Activated T-helper 2 cell treated with anti-CD3 and anti-CD28 coated beads, Interferon-gamma antibody, Interleukin-2, Interleukin-4, amounts not matched to agents 10 μg/mL and 5 μg/mL and 100 μg/mL, durations not matched to agents 14 hours and 24 hours and 36 hours (primary cell): Measurements from ENCODE around the gene CDKN2B-AS1. TPM values are rescaled to one million over a fixed set of nuclear protein-coding genes. Genes with fewer than 3 reads are reported as not detected.

ENCODE experiments used
- DNase-seq: peaks from one replicate; pipeline ENCODE4 v3.0.0; 2021; ENCODE audit warnings: low spot score
- H3K27ac Mint-ChIP-seq: one replicate; pipeline ENCODE4 v1.8.0; 2021; ENCODE audit warnings: mixed read lengths
- H3K27me3 Mint-ChIP-seq: one replicate; pipeline ENCODE4 v1.8.0; 2021; ENCODE audit warnings: low read depth, mixed read lengths
- H3K36me3 Mint-ChIP-seq: one replicate; pipeline ENCODE4 v1.8.0; 2021; ENCODE audit warnings: low read depth, mixed read lengths
- H3K4me1 Mint-ChIP-seq: one replicate; pipeline ENCODE4 v1.8.0; 2021; ENCODE audit warnings: low read depth, mixed read lengths
- H3K4me3 Mint-ChIP-seq: one replicate; pipeline ENCODE4 v1.8.0; 2021; ENCODE audit warnings: low read depth, mild to moderate bottlenecking, moderate library complexity, mixed read lengths
- H3K9me3 Mint-ChIP-seq: one replicate; pipeline ENCODE4 v1.8.0; 2021; ENCODE audit warnings: mixed read lengths
- intact Hi-C: fragments of 100-400 bp; cut with micrococcal nuclease; formaldehyde crosslinking; loops from one replicate; pipeline ENCODE4 v1.15.1; 2023
- total RNA-seq: library from RNA; stranded (reverse); gene quantifications from 2 replicates; pipeline ENCODE4 v1.2.3, GENCODE V29; 2022

CDKN2B-AS1 gene
- total RNA-seq, 1 donor from 2014 or later, result 0.82 TPM

DNA sequence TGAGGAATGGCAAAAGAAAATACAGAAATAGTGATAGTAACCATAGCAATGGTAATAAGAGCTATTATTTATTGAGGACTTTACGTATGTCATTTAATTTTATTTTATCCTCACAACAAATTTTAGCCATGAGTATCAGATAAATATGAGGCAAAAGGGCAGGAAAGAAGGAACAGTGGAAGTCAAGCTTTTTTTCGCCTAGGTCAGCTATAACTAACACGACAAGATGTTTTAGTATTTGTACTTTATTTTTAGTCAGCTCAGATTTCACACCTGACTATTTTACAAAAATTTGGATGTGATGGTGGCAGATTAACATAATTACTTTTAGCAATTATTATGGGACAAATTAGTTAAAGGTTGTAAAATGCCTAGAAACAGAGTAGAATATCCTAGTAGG, 49.3 kb downstream of the CDKN2B-AS1 start:
- Mint-ChIP-seq H3K4me1 (peaks cover 35% of the 10 kb centered on the region), H3K9me3 (no peaks in the 10 kb centered on the region), H3K4me3 (no peak overlapping the region), H3K27me3 (peaks cover 53% of the 10 kb centered on the region), H3K27ac (no peak overlapping the region), H3K36me3 (no peaks in the 10 kb centered on the region)
- intact Hi-C loops, result no loop called here
- no peak for DNase-seq

DNA sequence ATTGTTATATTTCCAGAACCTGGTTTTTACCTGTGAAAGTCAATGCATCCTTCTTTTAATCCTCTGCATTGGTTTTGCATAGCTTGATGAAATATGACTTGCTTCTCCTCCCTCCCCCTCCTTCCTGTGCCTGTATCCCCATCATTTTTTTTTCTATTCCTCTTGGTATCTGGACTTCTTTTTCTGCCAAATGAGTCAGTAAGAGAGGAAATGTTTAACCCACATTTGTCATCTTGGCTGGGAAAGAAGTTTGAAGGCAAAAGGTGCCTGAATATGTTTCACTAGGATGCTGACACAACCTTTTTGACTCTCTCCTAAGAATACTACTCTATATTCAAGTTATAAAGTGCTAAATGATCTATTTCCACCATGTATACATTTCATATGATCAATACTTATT, 50.0 kb downstream of the CDKN2B-AS1 start:
- H3K4me1 Mint-ChIP-seq, result peaks cover 38% of the 10 kb centered on the region
- intact Hi-C loops, result no loop called here
- H3K4me3 Mint-ChIP-seq, result no peak overlapping the region
- H3K36me3 Mint-ChIP-seq, result no peaks in the 10 kb centered on the region
- H3K9me3 Mint-ChIP-seq, result no peaks in the 10 kb centered on the region
- peaks cover 52% of the 10 kb centered on the region for H3K27me3 Mint-ChIP-seq
- H3K27ac Mint-ChIP-seq, result no peak overlapping the region
- DNase-seq, result no peak

DNA sequence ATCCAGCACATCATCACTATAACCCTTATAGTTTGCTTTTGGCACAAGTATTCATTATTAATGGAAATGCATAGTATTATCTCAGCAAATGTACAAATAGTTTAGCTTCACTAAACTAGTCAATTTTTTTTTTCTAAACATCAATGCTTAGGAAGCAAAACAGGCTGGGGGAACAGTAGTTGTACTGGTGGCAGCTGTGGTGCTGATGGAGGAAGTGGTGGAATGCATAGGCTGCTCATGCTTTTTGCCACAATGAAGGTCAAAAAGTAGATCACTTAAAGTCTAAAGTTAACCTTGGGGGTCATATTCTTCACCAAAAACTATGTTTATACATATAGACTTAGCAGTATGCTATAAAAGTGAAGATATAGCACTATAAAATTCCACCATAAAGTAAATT, 50.8 kb downstream of the CDKN2B-AS1 start:
- no peaks in the 10 kb centered on the region for H3K9me3 Mint-ChIP-seq

DNA sequence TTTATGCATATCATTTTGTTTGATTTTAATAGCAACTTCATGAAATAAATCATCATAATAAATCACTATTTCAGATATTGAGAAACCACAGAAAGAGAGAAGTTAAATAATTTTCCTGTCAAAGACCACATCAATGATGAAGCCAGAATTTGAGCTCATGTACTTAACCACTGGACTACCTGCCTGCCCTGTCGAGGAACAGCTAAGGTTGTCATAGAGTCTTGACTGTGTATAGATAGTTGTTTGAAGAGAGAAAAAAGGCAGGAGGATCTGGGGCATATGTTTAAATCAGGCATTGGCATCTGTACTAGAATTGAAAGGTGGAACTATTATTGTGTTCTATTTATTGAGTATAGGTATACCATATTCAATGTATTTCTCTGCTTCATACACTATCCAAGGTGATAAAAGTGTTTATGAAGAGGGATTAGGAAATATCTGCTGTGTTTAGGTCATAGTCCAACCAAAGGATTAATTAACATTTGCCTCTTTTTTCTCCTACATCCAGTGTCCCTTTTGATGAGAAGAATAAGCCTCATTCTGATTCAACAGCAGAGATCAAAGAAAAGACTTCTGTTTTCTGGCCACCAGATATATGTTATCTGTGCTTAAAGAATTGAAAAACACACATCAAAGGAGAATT, 51.8 kb downstream of the CDKN2B-AS1 start:
- no peak overlapping the region for H3K27ac Mint-ChIP-seq
- no peaks in the 10 kb centered on the region for H3K36me3 Mint-ChIP-seq
- H3K4me1 Mint-ChIP-seq, result peaks cover 35% of the 10 kb centered on the region
- intact Hi-C loops, result no loop called here
- H3K4me3 Mint-ChIP-seq, result no peak overlapping the region
- peaks cover 43% of the 10 kb centered on the region for H3K27me3 Mint-ChIP-seq
- H3K9me3 Mint-ChIP-seq, result no peaks in the 10 kb centered on the region
- DNase-seq, result no peak

More for the DNA sequence above, 50.8 kb downstream of the CDKN2B-AS1 start:
- Mint-ChIP-seq H3K4me3 (no peak overlapping the region), H3K4me1 (peaks cover 37% of the 10 kb centered on the region), H3K27me3 (peaks cover 45% of the 10 kb centered on the region), H3K36me3 (no peaks in the 10 kb centered on the region), H3K27ac (no peak overlapping the region)
- intact Hi-C loops, result no loop called here
- DNase-seq, result no peak

DNA sequence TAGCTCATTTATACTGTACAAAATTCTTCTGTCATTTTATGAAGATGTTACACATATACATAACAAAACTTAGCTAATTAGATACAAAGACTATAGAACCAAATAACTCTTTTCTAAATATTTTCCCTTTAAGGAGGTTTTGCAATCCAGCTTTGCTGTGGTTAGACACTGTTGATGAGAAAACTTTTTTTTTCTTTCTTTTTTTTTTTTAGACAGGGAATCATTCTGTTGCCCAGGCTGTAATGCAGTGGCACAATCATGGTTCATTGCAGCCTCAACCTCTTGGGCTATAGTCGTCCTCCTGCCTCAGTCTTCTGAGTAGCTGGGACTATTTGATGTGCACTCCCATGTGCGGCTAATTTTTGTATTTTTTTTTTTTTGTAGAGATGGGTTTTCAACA, 53.0 kb downstream of the CDKN2B-AS1 start:
- no peak overlapping the region for H3K4me3 Mint-ChIP-seq
- intact Hi-C loops, result no loop called here
- H3K4me1 Mint-ChIP-seq, result peaks cover 41% of the 10 kb centered on the region
- no peaks in the 10 kb centered on the region for H3K9me3 Mint-ChIP-seq
- H3K27ac Mint-ChIP-seq, result no peak overlapping the region
- no peak for DNase-seq
- H3K27me3 Mint-ChIP-seq, result peaks cover 36% of the 10 kb centered on the region
- no peaks in the 10 kb centered on the region for H3K36me3 Mint-ChIP-seq

DNA sequence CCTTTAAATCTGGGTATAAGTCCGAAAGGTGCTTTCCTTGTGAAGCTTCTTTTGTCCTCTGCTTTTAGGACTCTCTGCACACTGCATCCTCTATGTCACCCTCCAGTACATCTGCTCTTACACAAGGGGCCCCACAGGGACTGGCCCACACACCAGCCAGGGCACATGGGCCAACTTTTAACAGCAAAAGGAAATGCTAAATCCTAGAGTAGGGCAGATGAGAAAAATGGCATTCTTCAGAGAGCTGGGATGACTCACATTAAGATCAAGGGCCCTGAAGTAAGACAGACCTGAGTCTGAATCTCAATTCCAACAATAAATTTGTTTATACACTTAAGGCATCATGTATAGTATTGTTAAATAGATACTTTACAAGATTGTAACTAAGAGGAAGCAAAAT, 54.8 kb downstream of the CDKN2B-AS1 start:
- Mint-ChIP-seq H3K9me3 (no peaks in the 10 kb centered on the region), H3K4me1 (peaks cover 50% of the 10 kb centered on the region), H3K36me3 (no peaks in the 10 kb centered on the region), H3K4me3 (no peak overlapping the region), H3K27ac (no peak overlapping the region), H3K27me3 (peaks cover 29% of the 10 kb centered on the region)
- intact Hi-C loops, result no loop called here
- no peak for DNase-seq

DNA sequence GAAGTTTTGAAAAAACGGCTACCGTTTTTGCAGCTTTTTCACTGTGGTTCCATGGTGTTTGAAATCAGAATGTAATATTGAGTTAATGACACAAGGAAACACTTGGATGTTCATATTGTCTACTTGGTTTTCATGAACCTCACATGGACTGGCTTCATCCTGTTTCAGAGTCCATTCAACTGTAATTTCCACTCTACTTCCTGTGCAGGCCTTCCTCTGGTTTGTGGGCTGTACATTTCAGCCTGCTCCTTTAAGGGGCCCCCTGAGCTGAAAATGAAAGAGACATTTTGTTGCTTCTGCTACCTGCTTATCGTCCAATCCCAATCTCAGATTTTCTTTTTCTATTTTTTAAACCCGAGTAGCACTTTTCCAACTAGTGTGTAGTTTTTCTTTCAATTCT, 56.3 kb downstream of the CDKN2B-AS1 start:
- Mint-ChIP-seq H3K9me3 (no peaks in the 10 kb centered on the region), H3K27ac (no peak overlapping the region), H3K36me3 (no peaks in the 10 kb centered on the region), H3K4me1 (peaks cover 41% of the 10 kb centered on the region), H3K4me3 (peak overlapping the region; percentile 4), H3K27me3 (peaks cover 29% of the 10 kb centered on the region)
- intact Hi-C loops, result no loop called here
- no peak for DNase-seq

DNA sequence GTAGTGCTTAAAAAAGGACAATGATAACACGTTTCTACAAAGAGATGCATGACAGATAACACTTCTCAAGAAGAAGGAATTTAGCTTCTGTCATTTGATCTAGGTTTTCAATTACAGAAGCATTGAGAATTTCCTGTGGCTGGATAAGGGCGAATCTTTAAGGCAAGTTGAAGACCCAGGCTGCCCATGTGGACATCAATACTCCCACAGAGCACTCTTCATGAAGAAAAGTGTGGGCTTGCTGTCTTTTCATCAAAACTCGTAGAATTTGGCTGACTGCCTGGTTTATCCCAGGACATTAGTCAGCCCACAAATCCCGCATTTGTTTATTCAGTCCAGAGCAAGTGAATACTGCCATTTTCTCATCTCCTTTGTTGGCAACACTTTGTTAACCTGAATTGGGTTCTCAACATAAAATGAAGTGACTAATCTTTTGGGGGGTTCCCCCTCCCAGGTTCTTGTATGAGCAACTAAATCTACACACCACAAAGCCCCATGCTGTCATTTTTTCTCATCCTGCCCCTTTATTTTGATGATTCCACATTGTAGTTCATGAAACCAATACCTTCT, 57.9 kb downstream of the CDKN2B-AS1 start:
- H3K36me3 Mint-ChIP-seq, result peaks cover 4% of the 10 kb centered on the region
- intact Hi-C loops, result loop anchor here (1.0 to 2.0 kb wide), 8 partner anchors 11 to 96 kb away; no protein-coding TSS in a partner anchor
- no peak overlapping the region for H3K4me3 Mint-ChIP-seq
- H3K27ac Mint-ChIP-seq, result peak overlapping the region; percentile 20
- H3K9me3 Mint-ChIP-seq, result no peaks in the 10 kb centered on the region
- peaks cover 22% of the 10 kb centered on the region for H3K27me3 Mint-ChIP-seq
- H3K4me1 Mint-ChIP-seq, result peaks cover 39% of the 10 kb centered on the region
- no peak for DNase-seq

DNA sequence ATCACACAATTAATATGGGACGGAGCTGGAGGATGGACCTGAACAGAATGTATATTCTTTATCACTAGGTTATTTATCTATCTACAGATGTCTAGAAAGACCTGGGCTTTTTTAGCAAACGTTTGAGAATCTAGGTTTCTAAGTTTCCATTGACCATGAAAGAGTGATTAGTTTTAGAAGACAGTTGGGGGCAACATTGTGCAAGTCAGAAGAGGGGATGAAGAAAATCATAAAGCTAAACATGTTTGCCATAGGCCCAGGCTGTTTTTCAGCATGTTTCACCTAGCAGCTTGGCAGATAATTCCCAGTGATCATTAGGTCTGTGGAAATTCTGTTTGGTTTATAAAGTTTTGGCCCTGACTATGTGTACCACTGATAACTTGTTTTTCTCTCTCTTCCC, 58.6 kb downstream of the CDKN2B-AS1 start:
- Mint-ChIP-seq H3K27me3 (peaks cover 21% of the 10 kb centered on the region), H3K36me3 (peaks cover 6% of the 10 kb centered on the region), H3K27ac (peak overlapping the region; percentile 20), H3K4me1 (peaks cover 41% of the 10 kb centered on the region), H3K4me3 (no peak overlapping the region), H3K9me3 (no peaks in the 10 kb centered on the region)
- no peak for DNase-seq
- intact Hi-C loops, result loop anchor here (2.0 kb wide), 1 partner anchor 44 kb away; no protein-coding TSS in a partner anchor

DNA sequence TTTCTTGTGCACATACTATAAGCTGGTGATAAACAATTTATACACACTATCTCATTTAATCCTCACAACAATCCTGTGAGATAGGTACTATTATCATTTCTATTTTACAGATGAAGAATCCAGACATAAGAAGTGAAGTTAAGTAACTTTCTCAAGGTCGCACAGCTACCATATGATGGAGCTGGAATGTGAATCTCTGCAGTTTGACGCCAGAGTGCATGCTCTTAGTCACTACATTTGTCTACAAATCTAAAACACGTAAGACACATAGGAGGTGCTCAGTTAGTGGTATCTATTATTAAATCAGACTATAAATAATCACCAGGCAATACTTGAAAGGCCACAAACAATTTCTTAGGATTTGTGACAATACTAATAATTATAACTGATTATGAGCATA, 59.5 kb downstream of the CDKN2B-AS1 start:
- Mint-ChIP-seq H3K9me3 (no peaks in the 10 kb centered on the region), H3K27me3 (peaks cover 21% of the 10 kb centered on the region), H3K27ac (no peak overlapping the region), H3K36me3 (peaks cover 8% of the 10 kb centered on the region), H3K4me1 (peaks cover 42% of the 10 kb centered on the region), H3K4me3 (no peak overlapping the region)
- no peak for DNase-seq
- intact Hi-C loops, result no loop called here

DNA sequence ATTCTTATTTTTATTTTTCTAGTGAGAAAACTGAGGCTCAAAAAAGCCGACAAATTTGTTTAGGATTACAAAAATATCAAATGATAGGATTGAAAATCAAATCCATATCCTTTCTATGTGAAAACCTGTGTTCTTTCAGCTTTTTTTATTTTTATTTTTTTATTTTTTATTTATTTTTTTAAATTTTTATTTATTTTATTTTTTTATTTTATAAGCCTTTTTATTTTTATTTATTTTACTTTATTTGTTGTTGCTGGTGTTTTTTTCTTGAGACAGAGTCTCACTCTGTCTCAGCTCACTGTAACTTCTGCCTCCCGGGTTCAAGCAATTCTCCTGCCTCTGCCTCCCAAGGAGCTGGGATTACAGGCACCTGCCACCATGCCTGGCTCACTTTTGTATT, 59.9 kb downstream of the CDKN2B-AS1 start:
- peaks cover 18% of the 10 kb centered on the region for H3K27me3 Mint-ChIP-seq
- no peak overlapping the region for H3K27ac Mint-ChIP-seq
- H3K4me1 Mint-ChIP-seq, result peaks cover 39% of the 10 kb centered on the region
- H3K9me3 Mint-ChIP-seq, result no peaks in the 10 kb centered on the region
- H3K4me3 Mint-ChIP-seq, result no peak overlapping the region
- intact Hi-C loops, result no loop called here
- no peak for DNase-seq
- H3K36me3 Mint-ChIP-seq, result peaks cover 8% of the 10 kb centered on the region

DNA sequence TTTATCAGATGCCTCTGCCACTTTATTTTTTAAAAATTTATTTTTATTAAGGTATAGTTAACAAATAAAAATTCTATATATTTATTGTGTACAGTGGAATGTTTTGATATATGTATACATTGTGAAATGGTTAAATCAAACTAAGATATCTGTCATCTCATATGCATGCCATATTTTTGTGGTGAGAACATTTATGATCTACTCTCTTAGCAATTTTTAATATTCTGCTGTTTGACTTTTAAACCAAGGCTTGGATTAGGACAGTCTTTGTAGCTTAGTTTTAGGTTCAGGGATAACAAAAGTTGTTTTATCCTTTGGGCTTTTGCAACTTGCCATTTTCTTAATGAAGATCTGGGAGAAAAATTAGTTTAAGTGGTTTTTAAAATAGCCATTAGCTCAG, 60.5 kb downstream of the CDKN2B-AS1 start:
- peaks cover 18% of the 10 kb centered on the region for H3K27me3 Mint-ChIP-seq
- H3K9me3 Mint-ChIP-seq, result no peaks in the 10 kb centered on the region
- no peak overlapping the region for H3K4me3 Mint-ChIP-seq
- H3K27ac Mint-ChIP-seq, result no peak overlapping the region
- intact Hi-C loops, result no loop called here
- H3K36me3 Mint-ChIP-seq, result peaks cover 8% of the 10 kb centered on the region
- no peak for DNase-seq
- H3K4me1 Mint-ChIP-seq, result peaks cover 38% of the 10 kb centered on the region

DNA sequence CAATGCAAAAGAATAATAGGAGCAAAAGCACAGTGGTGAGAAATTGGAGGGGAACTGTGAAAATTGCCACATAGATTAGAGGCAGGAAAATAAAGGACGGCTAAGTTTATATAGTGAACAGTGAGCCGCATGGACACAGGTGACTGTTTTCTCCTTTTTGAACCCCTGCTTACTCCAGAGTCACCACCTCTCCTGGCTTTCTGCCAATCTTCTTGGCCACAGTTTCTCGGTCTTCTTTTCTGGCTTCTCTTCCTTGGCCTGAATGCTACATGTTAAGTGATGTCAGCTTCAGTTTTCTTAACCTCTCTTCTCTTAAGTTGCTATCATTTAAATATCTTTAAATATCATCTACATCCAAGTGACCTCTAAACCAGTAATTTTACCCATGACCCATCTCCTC, 61.8 kb downstream of the CDKN2B-AS1 start:
- no peak for DNase-seq
- H3K9me3 Mint-ChIP-seq, result no peaks in the 10 kb centered on the region
- H3K36me3 Mint-ChIP-seq, result peaks cover 8% of the 10 kb centered on the region
- peaks cover 28% of the 10 kb centered on the region for H3K27me3 Mint-ChIP-seq
- no peak overlapping the region for H3K27ac Mint-ChIP-seq
- peaks cover 27% of the 10 kb centered on the region for H3K4me1 Mint-ChIP-seq
- intact Hi-C loops, result no loop called here
- no peak overlapping the region for H3K4me3 Mint-ChIP-seq
